Gastroesophageal sphincter (tissue), 4 donors: ENCODE results near the gene NMUR1. TPM values are rescaled to one million over a fixed set of nuclear protein-coding genes. Genes with fewer than 3 reads are reported as not detected.

Experiments used
- ATAC-seq: fragments of 150-250 bp; one replicate; pipeline ENCODE4 v1.9.1; 2016; ENCODE audit warnings: mild to moderate bottlenecking, moderate library complexity
- H3K27ac ChIP-seq, 4 donors: fragments of 200-600 bp; sonication (generic) in 3 of 4; 1 replicate in 3 of 4; 2 replicates in 1 of 4; pipeline ENCODE4 v1.5.1; 2016 to 2019
- H3K27me3 ChIP-seq: fragments of 200-600 bp; sonication (generic); one replicate; pipeline ENCODE4 v1.5.1; 2019
- H3K36me3 ChIP-seq, 2 donors: fragments of 200-600 bp; sonication (generic); one replicate each; pipeline ENCODE4 v1.5.1; 2019; ENCODE audit warnings: control low read depth in 1 of 2
- H3K4me1 ChIP-seq, 3 donors: fragments of 200-600 bp; sonication (generic); 1 replicate in 2 of 3; 2 replicates in 1 of 3; pipeline ENCODE4 v1.5.1; 2016 to 2019; ENCODE audit warnings: control low read depth in 2 of 3
- H3K4me3 ChIP-seq, 2 donors: fragments of 200-600 bp; sonication (generic); one replicate each; pipeline ENCODE4 v1.5.1; 2019; ENCODE audit warnings: mild to moderate bottlenecking in 1 of 2, moderate library complexity in 1 of 2
- H3K9me3 ChIP-seq, 3 donors: fragments of 200-600 bp; sonication (generic); one replicate each; pipeline ENCODE4 v1.5.1; 2017 to 2019; ENCODE audit warnings: control low read depth in 2 of 3
- CTCF ChIP-seq, 4 experiments: fragments of 200-600 bp in 2 of 4; fragments of 450-650 bp in 2 of 4; sonication (generic) in 1 of 4; IDR thresholded peaks; one replicate each; pipeline ENCODE4 v1.5.1; 2017 to 2019; ENCODE audit warnings: antibody characterized with exemption in 4 of 4, mild to moderate bottlenecking in 2 of 4, moderate library complexity in 2 of 4
- EP300 ChIP-seq: sonication (generic); formaldehyde crosslinking; IDR thresholded peaks from one replicate; pipeline ENCODE4 v1.6.1; 2017; ENCODE audit warnings: antibody characterized with exemption, mild to moderate bottlenecking
- POLR2A ChIP-seq, 2 donors: fragments of 450-650 bp; IDR thresholded peaks; one replicate each; pipeline ENCODE4 v1.6.1; 2017; ENCODE audit warnings: antibody characterized with exemption in 2 of 2, mild to moderate bottlenecking in 2 of 2, moderate library complexity in 1 of 2
- POLR2AphosphoS5 ChIP-seq: sonication (generic); formaldehyde crosslinking; IDR thresholded peaks from one replicate; pipeline ENCODE4 v1.6.1; 2017; ENCODE audit warnings: antibody characterized with exemption
- WGBS, 2 donors: methylation state at CpG; one replicate each; pipeline ENCODE4 v1.1.5; 2018; ENCODE audit warnings: low coverage in 1 of 2; 5-methylcytosine and 5-hydroxymethylcytosine counted together
- total RNA-seq, 4 donors: library from RNA; depleted of rRNA; stranded (reverse); fragments of >200 nt; gene quantifications; one replicate each; pipeline ENCODE4 v1.1.0, GENCODE V29; 2016

The NMUR1 gene
- total RNA-seq, 4 donors from 2014 or later: 2.2 to 7.0 (median 4.7) TPM

GRCh38 chr2:231522418-231523180, 7.6 kb downstream of the NMUR1 start:
- Histone ChIP-seq H3K36me3 (no peaks in the 10 kb centered on the region), H3K27me3 (no peaks in the 10 kb centered on the region), H3K27ac (no peak overlapping the region), H3K4me3 (no peak overlapping the region), H3K9me3 (no peaks in the 10 kb centered on the region), H3K4me1 (peaks cover 0 to 15% (median 0%) of the 10 kb centered on the region in 3 donors)
- WGBS, 2 donors: 43 to 67% methylated on average over 1 of the region's 8 CpGs
- TF ChIP-seq CTCF (IDR thresholded peaks at IDR 0.05) (no peak), EP300 (no peak), POLR2AphosphoS5 (no peak), POLR2A (IDR thresholded peaks at IDR 0.05) (no peak)
- ATAC-seq: no peak

- 31 to 68% methylated on average over 2 to 3 of the region's 3 CpGs for WGBS, 2 donors
- no peak for ATAC-seq
- Histone ChIP-seq H3K4me3 (no peak overlapping the region), H3K4me1 (peaks cover 0 to 15% (median 0%) of the 10 kb centered on the region in 3 donors), H3K36me3 (no peaks in the 10 kb centered on the region), H3K27ac (no peak overlapping the region), H3K9me3 (no peaks in the 10 kb centered on the region), H3K27me3 (no peaks in the 10 kb centered on the region)
- TF ChIP-seq POLR2AphosphoS5 (no peak), POLR2A (IDR thresholded peaks at IDR 0.05) (no peak), CTCF (IDR thresholded peaks at IDR 0.05) (no peak), EP300 (no peak)
Observed at GRCh38 chr2:231521443-231521842, 8.8 kb downstream of the NMUR1 start.

- no peak for ATAC-seq
- WGBS, 2 donors: 73 to 74% methylated on average over 4 of the region's 4 CpGs
- H3K9me3 ChIP-seq: no peaks in the 10 kb centered on the region
Observed at GRCh38 chr2:231519975-231520555, 10.2 kb downstream of the NMUR1 start.

GRCh38 chr2:231518771-231519170, 11.5 kb downstream of the NMUR1 start:
- no peaks in the 10 kb centered on the region for H3K36me3 ChIP-seq
- WGBS, 2 donors: 83 to 100% methylated on average over 1 of the region's 5 CpGs
- H3K4me3 ChIP-seq: no peak overlapping the region
- ATAC-seq: no peak
- TF ChIP-seq CTCF (IDR thresholded peaks at IDR 0.05) (no peak), POLR2AphosphoS5 (no peak), EP300 (no peak), POLR2A (IDR thresholded peaks at IDR 0.05) (no peak)
- H3K27me3 ChIP-seq: no peaks in the 10 kb centered on the region
- H3K4me1 ChIP-seq: peaks cover 0 to 24% (median 0%) of the 10 kb centered on the region in 3 donors
- H3K9me3 ChIP-seq: no peaks in the 10 kb centered on the region
- no peak overlapping the region for H3K27ac ChIP-seq

More at GRCh38 chr2:231519975-231520555, 10.2 kb downstream of the NMUR1 start:
- no peak overlapping the region for H3K4me3 ChIP-seq
- peaks cover 0 to 19% (median 0%) of the 10 kb centered on the region in 3 donors for H3K4me1 ChIP-seq
- no peaks in the 10 kb centered on the region for H3K36me3 ChIP-seq
- TF ChIP-seq POLR2A (IDR thresholded peaks at IDR 0.05): no peak
- no peak for TF ChIP-seq POLR2AphosphoS5
- TF ChIP-seq EP300: no peak
- no peak for TF ChIP-seq CTCF (IDR thresholded peaks at IDR 0.05)
- H3K27me3 ChIP-seq: no peaks in the 10 kb centered on the region
- no peak overlapping the region for H3K27ac ChIP-seq

- Histone ChIP-seq H3K9me3 (no peaks in the 10 kb centered on the region), H3K27me3 (no peaks in the 10 kb centered on the region), H3K27ac (no peak overlapping the region), H3K4me3 (no peak overlapping the region), H3K4me1 (peaks cover 0 to 21% (median 0%) of the 10 kb centered on the region in 3 donors), H3K36me3 (no peaks in the 10 kb centered on the region)
- no peak for ATAC-seq
- no peak for TF ChIP-seq POLR2A (IDR thresholded peaks at IDR 0.05)
- no peak for TF ChIP-seq CTCF (IDR thresholded peaks at IDR 0.05)
- TF ChIP-seq POLR2AphosphoS5: no peak
- TF ChIP-seq EP300: no peak
- WGBS, 2 donors: 77 to 92% methylated on average over 4 of the region's 4 CpGs
Observed at GRCh38 chr2:231515603-231516002, 14.6 kb downstream of the NMUR1 start.
